Erythroblast (primary cell): ENCODE measurements around the gene ATP5F1A.

Source experiments
- GATA1 ChIP-seq: IDR thresholded peaks from 2 replicates; pipeline ENCODE4 v1.6.1; 2011; ENCODE audit warnings: low read depth, mild to moderate bottlenecking, control low read depth, low read length, moderate library complexity
- POLR2A ChIP-seq: IDR thresholded peaks from 2 replicates; pipeline ENCODE4 v1.6.1; 2011; ENCODE audit warnings: mild to moderate bottlenecking, low read length

GRCh38 chr18:46113751-46114150 is 15.7 kb upstream of the ATP5F1A start:
- no peak for TF ChIP-seq GATA1
- TF ChIP-seq POLR2A = no peak
